WTC11 (cell line): Measurements from ENCODE around the gene PLEKHH3. TPM values are rescaled to one million over a fixed set of nuclear protein-coding genes. Genes with fewer than 3 reads are reported as not detected.

Experiments used
- ATAC-seq: fragments of 200-7000 bp; cut with Tn5 transposase; 2 replicates; pipeline ENCODE4 v1.10.0; 2021; ENCODE audit warnings: mild to moderate bottlenecking, moderate library complexity
- CTCF ChIA-PET: fragments of 300-600 bp; sonication (Branson Sonifier 250); formaldehyde crosslinking; loops from one replicate; lab custom pipeline; 2021; ENCODE audit warnings: antibody characterized with exemption; lab: Charles Lee
- POLR2A ChIA-PET: fragments of 350-600 bp; sonication (Branson Sonifier 250); formaldehyde crosslinking; loops from one replicate; lab custom pipeline; 2021; ENCODE audit warnings: antibody characterized with exemption; lab: Charles Lee
- DNase-seq: peaks from one replicate; pipeline ENCODE4 v3.0.0; 2021; ENCODE audit warnings: low spot score
- H3K27ac Mint-ChIP-seq: 2 replicates; pipeline ENCODE4 v1.8.0; 2021; ENCODE audit warnings: mixed read lengths
- H3K27me3 Mint-ChIP-seq: 2 replicates; pipeline ENCODE4 v1.8.0; 2021; ENCODE audit warnings: low read depth, mild to moderate bottlenecking, moderate library complexity, mixed read lengths
- H3K36me3 Mint-ChIP-seq: 2 replicates; pipeline ENCODE4 v1.8.0; 2021; ENCODE audit warnings: mixed read lengths
- H3K4me1 Mint-ChIP-seq: 2 replicates; pipeline ENCODE4 v1.8.0; 2022; ENCODE audit warnings: mixed read lengths
- H3K4me3 Mint-ChIP-seq: 2 replicates; pipeline ENCODE4 v1.8.0; 2021; ENCODE audit warnings: mild to moderate bottlenecking, moderate library complexity, mixed read lengths
- H3K9me3 Mint-ChIP-seq: 2 replicates; pipeline ENCODE4 v1.8.0; 2021; ENCODE audit warnings: mixed read lengths
- ATF2 ChIP-seq: sonication (generic); formaldehyde crosslinking; IDR thresholded peaks from 2 replicates; pipeline ENCODE4 v1.8.1; 2022; ENCODE audit warnings: low read depth, missing genetic modification reagents, borderline replicate concordance
- CBFB ChIP-seq: sonication (generic); formaldehyde crosslinking; IDR thresholded peaks from 2 replicates; pipeline ENCODE4 v1.8.1; 2022; ENCODE audit warnings: mild to moderate bottlenecking, low read depth, missing genetic modification reagents
- EMX1 ChIP-seq: fragments of 250-450 bp; sonication (Bioruptor Pico); IDR thresholded peaks from 2 replicates; pipeline ENCODE4 v1.8.0; 2021; ENCODE audit warnings: mild to moderate bottlenecking
- FOXP1 ChIP-seq: sonication (generic); formaldehyde crosslinking; IDR thresholded peaks from 2 replicates; pipeline ENCODE4 v1.8.0; 2022; ENCODE audit warnings: missing genetic modification reagents, mild to moderate bottlenecking, moderate library complexity, borderline replicate concordance
- FOXP4 ChIP-seq: sonication (generic); formaldehyde crosslinking; IDR thresholded peaks from 2 replicates; pipeline ENCODE4 v1.8.0; 2022; ENCODE audit warnings: mild to moderate bottlenecking, missing genetic modification reagents
- HMGXB4 ChIP-seq: sonication (generic); formaldehyde crosslinking; IDR thresholded peaks from 2 replicates; pipeline ENCODE4 v1.8.1; 2023; ENCODE audit warnings: mild to moderate bottlenecking, moderate library complexity, missing genetic modification reagents
- IRF1 ChIP-seq: sonication (generic); formaldehyde crosslinking; IDR thresholded peaks from 2 replicates; pipeline ENCODE4 v1.8.0; 2023; ENCODE audit warnings: missing genetic modification reagents
- NR2C2 ChIP-seq: sonication (generic); formaldehyde crosslinking; IDR thresholded peaks from 2 replicates; pipeline ENCODE4 v1.8.0; 2022; ENCODE audit warnings: mild to moderate bottlenecking, missing genetic modification reagents
- PRRX2 ChIP-seq: fragments of 250-450 bp; sonication (Bioruptor Pico); IDR thresholded peaks from 2 replicates; pipeline ENCODE4 v1.8.0; 2021; ENCODE audit warnings: mild to moderate bottlenecking
- SMAD4 ChIP-seq: sonication (generic); formaldehyde crosslinking; IDR thresholded peaks from 2 replicates; pipeline ENCODE4 v1.8.0; 2022; ENCODE audit warnings: mild to moderate bottlenecking, missing genetic modification reagents
- TP53 ChIP-seq: sonication (generic); formaldehyde crosslinking; IDR thresholded peaks from 2 replicates; pipeline ENCODE4 v1.8.1; 2023; ENCODE audit warnings: mild to moderate bottlenecking, missing genetic modification reagents
- ZNF263 ChIP-seq: sonication (generic); formaldehyde crosslinking; IDR thresholded peaks from 2 replicates; pipeline ENCODE4 v1.8.1; 2022; ENCODE audit warnings: low read depth, mild to moderate bottlenecking, moderate library complexity, missing genetic modification reagents
- ZNF423 ChIP-seq: fragments of 250-450 bp; sonication (Bioruptor Pico); IDR thresholded peaks from 2 replicates; pipeline ENCODE4 v2.1.2; 2022; ENCODE audit warnings: mild to moderate bottlenecking, moderate library complexity
- total RNA-seq: library from RNA; stranded (reverse); gene quantifications from 3 replicates; pipeline ENCODE4 v1.2.3, GENCODE V29; 2021
- TF ChIP-seq, protein P1 (sequence below): sonication (generic); formaldehyde crosslinking; IDR thresholded peaks from 2 replicates; pipeline ENCODE4 v1.8.1; 2023; ENCODE audit warnings: mild to moderate bottlenecking, missing genetic modification reagents
- TF ChIP-seq, protein P2 (sequence below): sonication (generic); formaldehyde crosslinking; IDR thresholded peaks from 2 replicates; pipeline ENCODE4 v1.8.1; 2023; ENCODE audit warnings: mild to moderate bottlenecking, missing genetic modification reagents, moderate library complexity
- TF ChIP-seq, protein P3 (sequence below): fragments of 250-450 bp; sonication (Bioruptor Pico); IDR thresholded peaks from 2 replicates; pipeline ENCODE4 v1.9.0; 2021; ENCODE audit warnings: mild to moderate bottlenecking, borderline replicate concordance
- TF ChIP-seq, protein P4 (sequence below): fragments of 250-450 bp; sonication (Bioruptor Pico); IDR thresholded peaks from 2 replicates; pipeline ENCODE4 v2.1.2; 2022; ENCODE audit warnings: mild to moderate bottlenecking, moderate library complexity

Gene PLEKHH3
- total RNA-seq, 1 experiment from 2014 or later: 40.2 TPM

DNA sequence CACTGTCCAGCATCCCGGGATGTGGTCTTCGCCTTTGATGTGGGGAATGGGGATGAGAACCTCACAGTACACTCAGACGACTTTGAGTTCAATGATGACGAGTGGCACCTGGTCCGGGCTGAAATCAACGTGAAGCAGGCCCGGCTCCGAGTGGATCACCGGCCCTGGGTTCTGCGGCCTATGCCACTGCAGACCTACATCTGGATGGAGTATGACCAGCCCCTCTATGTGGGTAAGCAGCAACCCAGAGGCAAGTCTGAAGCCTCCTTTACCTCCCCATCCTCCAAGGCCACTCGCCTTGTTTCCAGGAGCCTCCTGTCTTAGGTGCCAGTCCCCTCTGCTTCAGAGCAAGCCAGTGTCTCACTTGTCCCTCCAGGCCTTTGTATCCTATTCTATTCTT is 15.7 kb upstream of the PLEKHH3 start (continued):
- TF ChIP-seq, protein P1, sequence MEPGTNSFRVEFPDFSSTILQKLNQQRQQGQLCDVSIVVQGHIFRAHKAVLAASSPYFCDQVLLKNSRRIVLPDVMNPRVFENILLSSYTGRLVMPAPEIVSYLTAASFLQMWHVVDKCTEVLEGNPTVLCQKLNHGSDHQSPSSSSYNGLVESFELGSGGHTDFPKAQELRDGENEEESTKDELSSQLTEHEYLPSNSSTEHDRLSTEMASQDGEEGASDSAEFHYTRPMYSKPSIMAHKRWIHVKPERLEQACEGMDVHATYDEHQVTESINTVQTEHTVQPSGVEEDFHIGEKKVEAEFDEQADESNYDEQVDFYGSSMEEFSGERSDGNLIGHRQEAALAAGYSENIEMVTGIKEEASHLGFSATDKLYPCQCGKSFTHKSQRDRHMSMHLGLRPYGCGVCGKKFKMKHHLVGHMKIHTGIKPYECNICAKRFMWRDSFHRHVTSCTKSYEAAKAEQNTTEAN: no peak

- POLR2A ChIA-PET: no interaction called here
- TF ChIP-seq ATF2 (CRISPR knock-in tag) (no peak), PRRX2 (CRISPR knock-in tag) (no peak), SMAD4 (no peak), TP53 (no peak)
- Mint-ChIP-seq H3K4me3 (no peak overlapping the region), H3K27me3 (no peaks in the 10 kb centered on the region), H3K4me1 (peaks cover 9% of the 10 kb centered on the region; the same call in 1 of the 2 replicates), H3K9me3 (no peaks in the 10 kb centered on the region), H3K36me3 (peaks cover 11% of the 10 kb centered on the region), H3K27ac (no peak overlapping the region)
- CTCF ChIA-PET: interaction anchor here (0.6 to 1.8 kb wide), 5 partner anchors 10 to 113 kb away, joined by 3 to 7 read pairs (median 3); partner anchors contain the start of gene PSMC3IP
- ATAC-seq (no peak; the same call in 1 of the 2 replicates), DNase-seq (no peak)
Measured at GRCh38 chr17:42691021-42691545, 14.3 kb upstream of the PLEKHH3 start.

DNA sequence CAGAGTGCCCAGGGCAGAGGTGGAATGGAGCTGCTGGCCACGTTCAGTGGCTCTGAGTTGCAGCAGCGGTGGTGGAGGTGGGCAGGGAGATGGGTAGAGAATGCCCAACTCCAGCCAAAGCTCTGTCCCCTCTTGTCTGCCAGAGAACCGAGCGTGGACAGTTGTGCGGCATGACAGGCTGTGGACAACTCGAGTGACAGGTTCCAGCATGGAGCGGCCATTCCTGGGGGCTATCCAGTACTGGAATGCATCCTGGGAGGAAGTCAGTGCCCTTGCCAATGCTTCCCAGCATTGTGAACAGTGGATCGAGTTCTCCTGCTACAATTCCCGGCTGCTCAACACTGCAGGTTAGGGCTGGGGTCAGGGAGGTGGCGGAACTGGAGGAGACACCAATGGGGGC is 13.8 kb upstream of the PLEKHH3 start:
- H3K27me3 Mint-ChIP-seq: no peaks in the 10 kb centered on the region
- H3K36me3 Mint-ChIP-seq: peaks cover 11% of the 10 kb centered on the region; the same call in 1 of the 2 replicates
- ATAC-seq: no peak
- TF ChIP-seq, protein P2, sequence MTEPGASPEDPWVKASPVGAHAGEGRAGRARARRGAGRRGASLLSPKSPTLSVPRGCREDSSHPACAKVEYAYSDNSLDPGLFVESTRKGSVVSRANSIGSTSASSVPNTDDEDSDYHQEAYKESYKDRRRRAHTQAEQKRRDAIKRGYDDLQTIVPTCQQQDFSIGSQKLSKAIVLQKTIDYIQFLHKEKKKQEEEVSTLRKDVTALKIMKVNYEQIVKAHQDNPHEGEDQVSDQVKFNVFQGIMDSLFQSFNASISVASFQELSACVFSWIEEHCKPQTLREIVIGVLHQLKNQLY: no peak
- TF ChIP-seq ZNF263 (CRISPR knock-in tag) (no peak), IRF1 (CRISPR knock-in tag) (no peak), PRRX2 (CRISPR knock-in tag) (no peak), FOXP4 (CRISPR knock-in tag) (no peak), CBFB (no peak), FOXP1 (no peak), HMGXB4 (CRISPR knock-in tag) (no peak), ZNF423 (CRISPR knock-in tag) (no peak), NR2C2 (CRISPR knock-in tag) (no peak), EMX1 (no peak)
- TF ChIP-seq, protein P3, sequence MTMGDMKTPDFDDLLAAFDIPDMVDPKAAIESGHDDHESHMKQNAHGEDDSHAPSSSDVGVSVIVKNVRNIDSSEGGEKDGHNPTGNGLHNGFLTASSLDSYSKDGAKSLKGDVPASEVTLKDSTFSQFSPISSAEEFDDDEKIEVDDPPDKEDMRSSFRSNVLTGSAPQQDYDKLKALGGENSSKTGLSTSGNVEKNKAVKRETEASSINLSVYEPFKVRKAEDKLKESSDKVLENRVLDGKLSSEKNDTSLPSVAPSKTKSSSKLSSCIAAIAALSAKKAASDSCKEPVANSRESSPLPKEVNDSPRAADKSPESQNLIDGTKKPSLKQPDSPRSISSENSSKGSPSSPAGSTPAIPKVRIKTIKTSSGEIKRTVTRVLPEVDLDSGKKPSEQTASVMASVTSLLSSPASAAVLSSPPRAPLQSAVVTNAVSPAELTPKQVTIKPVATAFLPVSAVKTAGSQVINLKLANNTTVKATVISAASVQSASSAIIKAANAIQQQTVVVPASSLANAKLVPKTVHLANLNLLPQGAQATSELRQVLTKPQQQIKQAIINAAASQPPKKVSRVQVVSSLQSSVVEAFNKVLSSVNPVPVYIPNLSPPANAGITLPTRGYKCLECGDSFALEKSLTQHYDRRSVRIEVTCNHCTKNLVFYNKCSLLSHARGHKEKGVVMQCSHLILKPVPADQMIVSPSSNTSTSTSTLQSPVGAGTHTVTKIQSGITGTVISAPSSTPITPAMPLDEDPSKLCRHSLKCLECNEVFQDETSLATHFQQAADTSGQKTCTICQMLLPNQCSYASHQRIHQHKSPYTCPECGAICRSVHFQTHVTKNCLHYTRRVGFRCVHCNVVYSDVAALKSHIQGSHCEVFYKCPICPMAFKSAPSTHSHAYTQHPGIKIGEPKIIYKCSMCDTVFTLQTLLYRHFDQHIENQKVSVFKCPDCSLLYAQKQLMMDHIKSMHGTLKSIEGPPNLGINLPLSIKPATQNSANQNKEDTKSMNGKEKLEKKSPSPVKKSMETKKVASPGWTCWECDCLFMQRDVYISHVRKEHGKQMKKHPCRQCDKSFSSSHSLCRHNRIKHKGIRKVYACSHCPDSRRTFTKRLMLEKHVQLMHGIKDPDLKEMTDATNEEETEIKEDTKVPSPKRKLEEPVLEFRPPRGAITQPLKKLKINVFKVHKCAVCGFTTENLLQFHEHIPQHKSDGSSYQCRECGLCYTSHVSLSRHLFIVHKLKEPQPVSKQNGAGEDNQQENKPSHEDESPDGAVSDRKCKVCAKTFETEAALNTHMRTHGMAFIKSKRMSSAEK: no peak
- TF ChIP-seq, protein P4, sequence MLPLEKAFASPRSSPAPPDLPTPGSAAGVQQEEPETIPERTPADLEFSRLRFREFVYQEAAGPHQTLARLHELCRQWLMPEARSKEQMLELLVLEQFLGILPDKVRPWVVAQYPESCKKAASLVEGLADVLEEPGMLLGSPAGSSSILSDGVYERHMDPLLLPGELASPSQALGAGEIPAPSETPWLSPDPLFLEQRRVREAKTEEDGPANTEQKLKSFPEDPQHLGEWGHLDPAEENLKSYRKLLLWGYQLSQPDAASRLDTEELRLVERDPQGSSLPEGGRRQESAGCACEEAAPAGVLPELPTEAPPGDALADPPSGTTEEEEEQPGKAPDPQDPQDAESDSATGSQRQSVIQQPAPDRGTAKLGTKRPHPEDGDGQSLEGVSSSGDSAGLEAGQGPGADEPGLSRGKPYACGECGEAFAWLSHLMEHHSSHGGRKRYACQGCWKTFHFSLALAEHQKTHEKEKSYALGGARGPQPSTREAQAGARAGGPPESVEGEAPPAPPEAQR (CRISPR knock-in tag): no peak
- no peak overlapping the region for H3K4me3 Mint-ChIP-seq
- H3K9me3 Mint-ChIP-seq: no peaks in the 10 kb centered on the region
- no peak for DNase-seq
- CTCF ChIA-PET: interaction anchor here (0.7 to 1.8 kb wide), 3 partner anchors 11 to 133 kb away, joined by 3 to 7 read pairs (median 3); partner anchors contain the start of genes BECN1 and PSMC3IP
- no peak overlapping the region for H3K27ac Mint-ChIP-seq
- peaks cover 9% of the 10 kb centered on the region; the same call in 1 of the 2 replicates for H3K4me1 Mint-ChIP-seq
- POLR2A ChIA-PET: no interaction called here
